COLO668 (cell line): ENCODE data around the gene CACNA1A.

Source experiments
- DNase-seq: peaks from one replicate; lab custom pipeline; 2025; ENCODE audit not compliant: unreplicated experiment; lab: John Stamatoyannopoulos, UW

The CACNA1A gene

DNA sequence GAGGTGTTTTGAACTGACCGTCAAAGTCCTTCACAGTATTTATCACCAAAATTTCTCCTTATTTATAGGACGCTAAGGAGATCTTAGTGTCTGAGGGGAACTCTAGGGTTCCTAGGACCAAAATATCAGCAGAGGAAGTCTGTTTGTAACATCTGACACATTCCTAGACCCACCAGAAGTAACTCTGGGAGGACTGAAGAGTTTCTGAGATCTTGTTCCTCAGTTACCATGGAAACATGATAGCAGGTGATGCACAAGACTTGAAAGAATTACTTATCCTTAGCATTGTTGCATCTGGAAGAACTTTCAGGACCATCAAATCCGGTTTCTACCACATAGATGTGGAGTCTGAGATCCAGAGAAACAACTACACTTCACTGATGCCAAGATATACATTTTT is 191.5 kb downstream of the CACNA1A start:
- no peak for DNase-seq

DNA sequence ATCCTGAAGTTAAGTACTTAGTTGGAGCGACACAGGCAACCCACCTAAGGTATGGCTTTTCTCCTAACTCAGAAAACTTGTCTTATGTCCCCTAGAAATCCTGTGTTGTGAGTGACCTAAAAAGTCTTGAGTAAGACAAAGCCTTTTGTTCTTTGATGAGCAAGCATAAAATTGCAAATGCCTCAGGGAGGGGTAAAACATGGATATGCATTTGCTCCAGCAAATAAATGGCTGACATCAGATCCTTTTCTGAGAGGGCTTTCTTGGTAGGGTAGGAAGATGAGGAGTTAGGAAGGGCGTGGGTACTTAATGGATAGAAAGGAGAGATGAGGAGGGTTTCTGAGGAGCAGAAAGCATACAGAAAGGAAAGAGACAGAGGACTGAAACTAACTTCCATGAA is 192.4 kb downstream of the CACNA1A start:
- DNase-seq: no peak

DNA sequence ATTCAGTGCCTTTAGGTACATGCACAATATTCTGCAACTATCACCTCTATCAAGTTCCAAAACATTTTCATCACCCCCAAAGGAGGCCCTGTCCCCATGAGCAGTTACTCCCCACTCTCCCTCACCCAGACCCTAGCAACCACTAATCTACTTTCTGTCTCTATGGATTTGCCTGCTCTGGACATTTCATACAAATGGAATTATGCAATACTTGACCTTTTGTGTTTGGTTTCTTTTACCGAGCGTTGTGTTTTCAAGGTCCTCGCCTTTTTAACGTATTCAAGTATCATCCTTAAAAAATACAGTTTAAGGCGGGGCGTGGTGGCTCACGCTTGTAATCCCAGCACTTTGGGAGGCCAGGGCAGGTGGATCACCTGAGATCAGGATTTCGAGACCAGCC is 196.4 kb downstream of the CACNA1A start:
- DNase-seq: no peak

DNA sequence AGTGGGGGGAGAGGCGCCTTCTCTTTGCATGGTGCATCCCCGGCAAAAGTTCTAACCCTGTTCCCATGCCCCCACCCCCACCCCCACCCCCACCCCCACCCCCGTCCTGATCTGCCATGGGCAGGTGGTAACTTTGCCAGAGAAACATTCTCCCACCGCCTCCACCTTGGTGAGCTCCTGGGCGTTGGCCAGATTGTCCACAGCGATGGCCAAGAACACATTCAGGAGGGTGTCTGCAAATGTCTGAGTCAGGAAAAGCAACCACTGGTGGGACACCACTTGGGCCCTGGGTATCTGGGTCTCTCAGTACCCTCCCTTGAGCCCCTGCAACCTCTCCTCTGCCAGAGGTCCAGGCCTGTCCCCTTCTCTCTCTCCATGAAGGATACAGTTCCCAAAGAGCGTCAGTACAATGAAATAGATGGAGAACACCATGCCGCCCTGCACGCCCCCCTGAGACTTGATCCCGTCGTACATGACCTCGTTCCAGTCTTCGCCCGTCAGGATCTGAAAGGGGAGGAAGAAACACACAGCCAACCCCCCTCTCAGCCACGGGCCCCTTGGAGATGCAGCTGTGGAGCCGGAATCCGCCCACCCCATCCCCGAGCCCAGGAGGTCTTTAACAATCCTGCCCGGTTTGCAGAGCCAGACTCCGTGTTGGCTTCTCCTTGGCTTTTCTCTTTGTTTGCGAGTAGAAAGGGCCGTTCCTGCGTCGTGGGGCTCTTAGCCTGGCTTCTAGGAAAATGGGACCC is 202.7 kb downstream of the CACNA1A start:
- DNase-seq: no peak

DNA sequence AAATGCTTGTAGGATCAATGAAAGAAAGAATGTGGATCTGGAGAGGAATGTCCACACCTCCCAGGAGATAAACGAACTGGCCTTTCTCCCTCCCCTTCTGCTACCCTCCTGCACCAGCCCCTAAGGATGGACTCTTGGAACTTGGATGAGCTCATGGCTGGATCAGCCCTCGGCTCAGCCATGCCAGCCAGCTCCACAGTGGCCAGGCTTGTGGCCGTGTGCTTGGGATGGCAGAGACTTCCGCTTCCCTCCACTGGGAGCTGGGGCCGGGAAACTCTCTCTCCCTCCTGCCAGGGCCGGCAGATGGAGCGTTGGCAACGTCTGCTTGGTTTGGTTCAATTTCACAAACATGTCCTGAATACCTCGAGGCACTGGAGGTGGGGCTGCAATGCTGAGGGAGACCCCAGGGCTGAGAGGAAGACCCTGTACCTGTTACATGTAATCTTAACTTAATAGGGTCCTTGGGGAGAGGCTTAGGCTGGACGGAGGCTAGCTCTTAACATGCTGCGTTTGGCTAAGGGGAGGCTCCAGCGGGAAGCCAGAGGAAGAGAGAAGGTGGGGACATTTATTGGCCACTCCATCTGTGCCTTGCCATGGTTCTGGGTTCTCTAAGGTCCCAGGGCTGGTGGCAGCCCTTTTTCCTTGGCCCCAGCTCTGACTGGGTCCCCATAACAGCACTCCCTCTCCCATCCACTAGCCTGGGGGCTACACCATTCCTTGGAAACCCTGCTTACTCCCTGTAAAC is 203.6 kb downstream of the CACNA1A start:
- no peak for DNase-seq

DNA sequence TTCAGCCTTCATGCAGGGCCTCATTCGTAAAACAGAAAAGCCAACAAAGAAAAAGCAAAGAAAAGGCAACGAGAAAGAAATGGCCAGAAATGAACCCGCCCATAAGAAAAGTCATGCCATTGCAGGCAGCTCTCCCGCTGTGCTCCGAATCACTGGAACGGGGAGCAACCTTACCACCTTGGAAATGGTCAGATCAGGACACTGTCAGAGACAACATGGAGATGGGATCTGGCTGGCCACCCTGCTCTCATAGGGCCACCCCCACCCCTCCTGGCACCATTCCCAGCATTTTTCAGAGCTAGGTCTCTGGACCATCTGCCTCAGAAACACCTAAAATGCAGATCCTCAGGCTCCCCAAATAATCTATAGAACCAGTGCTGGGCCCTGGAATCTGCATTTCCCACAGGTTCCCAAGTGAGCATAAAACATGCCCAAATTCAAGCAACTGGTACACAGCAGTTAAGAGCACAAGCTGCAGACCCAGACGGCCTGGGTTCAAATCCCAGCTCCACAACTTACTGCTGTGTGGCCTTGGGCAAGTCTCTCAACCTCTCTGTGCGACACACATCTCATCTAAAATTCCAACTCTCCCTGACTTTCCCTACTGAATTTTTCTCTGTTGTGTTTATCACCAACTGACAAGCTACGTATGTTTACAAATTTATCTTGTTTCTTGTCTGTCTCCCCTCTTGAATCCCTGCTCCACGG is 204.5 kb downstream of the CACNA1A start:
- no peak for DNase-seq

DNA sequence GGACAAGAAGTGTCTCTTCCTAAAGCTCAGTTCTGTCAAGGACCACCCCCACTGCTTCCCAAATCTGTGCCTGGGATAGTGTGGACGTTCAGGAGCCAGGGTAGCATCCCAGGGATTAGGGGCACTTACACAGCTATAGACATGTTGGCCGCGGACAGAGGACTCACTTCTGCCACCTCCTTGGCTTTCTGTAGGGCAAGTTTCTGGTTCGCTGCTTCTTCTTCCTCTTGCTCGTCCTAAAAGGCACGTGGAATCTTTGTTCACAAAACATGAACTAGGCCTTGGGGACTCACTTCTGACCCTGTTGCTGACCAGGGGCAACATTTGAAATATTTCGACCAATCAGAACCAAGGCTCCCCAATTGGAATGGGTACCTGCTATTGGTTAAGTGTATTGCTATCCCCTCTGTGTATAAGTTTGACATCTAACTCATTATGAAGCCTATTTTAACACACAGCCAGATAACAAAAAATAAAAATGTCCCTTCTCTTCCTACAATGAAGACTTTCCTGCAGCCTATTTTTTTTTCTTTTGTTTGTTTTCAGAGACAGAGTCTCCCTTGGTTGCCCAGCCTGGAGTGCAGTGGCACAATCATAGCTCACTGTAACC is 205.8 kb downstream of the CACNA1A start:
- DNase-seq: no peak

DNA sequence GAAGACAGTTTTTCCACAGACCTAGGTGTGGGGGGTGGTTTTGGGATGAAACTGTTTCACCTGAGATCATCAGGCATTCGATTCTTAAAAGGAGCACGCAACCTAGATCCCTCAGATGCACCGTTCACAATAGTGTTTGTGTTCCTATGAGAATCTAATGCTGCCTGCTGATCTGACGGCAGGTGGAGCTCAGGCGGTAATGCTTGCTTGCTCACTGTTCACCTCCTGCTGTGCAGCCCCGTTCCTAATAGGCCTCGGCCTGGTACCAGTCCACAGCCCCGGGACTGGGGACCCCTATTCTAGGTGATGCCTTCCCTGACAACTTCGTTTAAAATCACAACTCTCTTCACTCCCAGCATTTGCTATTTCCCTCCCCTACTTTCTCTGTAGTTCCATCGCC is 206.4 kb downstream of the CACNA1A start:
- DNase-seq: no peak

DNA sequence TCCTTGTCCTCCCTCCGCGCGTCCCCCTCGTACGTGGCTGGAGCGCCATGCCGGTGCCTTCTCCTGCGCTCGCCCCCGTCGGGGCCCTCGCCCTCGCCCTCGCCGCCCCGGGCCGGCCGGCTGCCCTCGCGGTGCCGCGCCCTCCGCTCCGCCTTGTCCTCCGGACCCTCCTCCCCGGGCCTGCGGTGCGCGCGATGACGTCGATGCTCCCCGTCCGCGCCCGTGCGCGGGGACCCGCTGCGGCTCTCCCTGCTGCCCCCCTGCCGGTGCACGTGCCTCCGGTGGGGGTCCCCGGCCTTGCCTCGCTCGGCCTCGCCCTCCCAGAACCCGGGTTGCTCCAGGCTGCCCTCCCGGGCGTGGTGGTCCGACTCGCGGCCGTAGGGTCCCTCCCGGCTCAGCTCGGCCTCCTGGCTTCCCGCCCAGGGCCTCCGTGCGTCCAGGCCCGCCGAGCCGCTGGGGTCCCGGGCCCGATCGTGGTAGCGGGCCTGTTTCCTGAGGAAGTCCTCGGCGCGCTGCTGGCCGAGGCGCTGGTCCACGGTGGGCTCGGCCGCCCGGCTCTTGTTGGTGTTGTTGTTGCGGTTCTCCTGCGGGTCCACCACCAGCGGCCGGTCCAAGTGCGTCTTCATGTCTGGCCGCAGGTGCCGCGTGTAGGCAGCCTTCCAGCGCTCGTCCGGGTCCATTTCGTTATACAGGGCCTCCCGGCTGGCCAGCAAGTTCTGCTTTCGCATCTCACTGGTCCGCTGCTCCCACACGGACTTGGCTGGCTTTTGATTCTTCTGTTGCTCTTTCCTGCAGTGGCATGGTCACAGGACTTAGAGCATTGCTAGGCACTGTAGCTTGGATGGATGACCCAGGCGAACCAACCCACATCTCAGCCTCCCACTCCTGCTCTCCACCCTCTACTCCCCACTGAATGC is 207.5 kb downstream of the CACNA1A start:
- DNase-seq: no peak

DNA sequence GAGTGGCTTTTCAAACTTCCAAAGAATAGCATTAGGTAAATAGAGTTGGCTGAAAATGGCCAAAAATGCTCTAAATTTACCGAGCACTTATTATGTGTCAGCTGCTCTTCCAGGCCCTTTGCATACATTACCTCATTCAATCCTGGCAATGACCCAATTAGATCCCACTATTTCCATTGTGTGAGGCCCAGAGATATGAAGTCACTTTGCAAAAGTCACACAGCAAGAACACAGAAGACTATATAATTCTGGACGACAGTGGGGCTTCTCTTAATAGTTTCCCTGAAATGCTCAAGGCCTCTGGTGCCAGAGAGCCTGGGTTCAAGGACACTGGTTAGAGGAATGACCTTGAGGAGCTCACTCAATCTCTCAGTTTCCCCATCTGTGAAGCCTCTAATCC is 209.3 kb downstream of the CACNA1A start:
- DNase-seq: no peak

DNA sequence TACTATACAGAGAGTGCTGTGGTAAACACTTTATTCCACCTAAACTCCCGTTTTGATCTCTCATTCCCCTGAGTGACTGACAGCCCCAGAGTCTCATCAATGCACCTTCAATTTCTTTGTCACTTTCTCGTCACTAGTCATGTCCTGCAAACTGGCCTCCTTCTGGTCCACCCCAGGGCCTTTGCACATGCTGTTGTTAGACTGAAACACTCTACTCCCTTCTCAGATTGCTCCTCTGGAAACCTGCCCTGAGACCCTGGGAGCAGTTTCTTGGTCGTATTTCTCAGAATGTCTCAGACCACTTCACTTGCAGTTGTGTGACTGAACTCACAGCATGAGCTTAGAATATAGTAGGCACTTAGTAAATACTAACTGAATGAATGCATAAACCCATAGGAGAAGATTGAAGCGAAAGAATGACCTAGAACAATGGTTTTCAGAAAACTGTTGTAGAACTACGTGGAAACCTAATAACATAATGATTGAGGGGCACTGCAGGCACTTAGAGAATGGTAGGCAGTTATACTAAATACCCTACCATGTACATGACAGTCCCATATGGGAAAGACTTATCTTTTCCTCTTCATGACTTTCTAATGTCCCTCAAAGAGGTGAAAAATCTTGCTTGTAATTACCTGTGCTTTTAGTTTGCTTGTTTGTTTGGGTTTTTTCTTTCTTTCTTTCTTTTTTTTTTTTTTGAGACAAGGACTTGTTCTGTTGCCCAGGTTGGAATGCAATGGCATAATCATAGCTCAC is 211.3 kb downstream of the CACNA1A start:
- no peak for DNase-seq

DNA sequence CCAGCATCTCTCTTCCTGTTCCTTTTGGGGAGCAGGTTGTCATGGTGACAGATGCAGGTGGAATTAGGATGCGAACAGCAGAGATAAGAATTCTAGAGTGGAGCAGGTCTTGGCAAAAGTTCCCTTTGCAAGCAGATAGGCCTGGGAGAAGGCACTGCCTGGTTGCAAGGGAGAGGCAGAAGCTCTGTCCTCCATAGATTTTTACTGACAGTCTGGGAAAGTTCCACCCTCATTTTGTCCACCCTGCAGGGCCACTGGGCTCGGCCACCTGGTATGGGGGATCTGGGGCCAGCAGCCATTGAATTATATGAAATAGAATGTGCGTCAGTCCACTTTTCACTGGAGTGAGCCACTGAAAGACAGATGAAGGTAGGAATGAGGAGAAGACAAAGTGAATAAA is 214.4 kb downstream of the CACNA1A start:
- DNase-seq: no peak

DNA sequence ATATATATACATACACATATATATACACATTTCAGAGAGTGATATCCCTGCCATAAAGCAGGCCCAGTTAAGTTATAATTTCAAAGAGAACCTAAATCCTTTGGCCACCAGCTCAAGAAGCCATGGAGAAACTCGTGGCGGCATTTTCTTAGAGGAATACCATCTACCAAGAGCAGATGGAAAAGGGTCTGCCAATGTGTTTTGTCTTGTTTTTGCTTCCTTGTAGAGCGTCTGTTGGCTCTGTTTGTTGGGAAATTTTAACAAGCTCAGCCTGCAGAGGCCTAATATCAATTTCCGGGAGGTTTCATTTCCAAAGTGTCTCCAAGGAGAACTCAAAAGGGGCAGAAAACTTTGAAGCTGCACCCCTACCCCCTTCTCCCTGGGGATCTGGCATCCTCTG is 215.5 kb downstream of the CACNA1A start:
- no peak for DNase-seq

DNA sequence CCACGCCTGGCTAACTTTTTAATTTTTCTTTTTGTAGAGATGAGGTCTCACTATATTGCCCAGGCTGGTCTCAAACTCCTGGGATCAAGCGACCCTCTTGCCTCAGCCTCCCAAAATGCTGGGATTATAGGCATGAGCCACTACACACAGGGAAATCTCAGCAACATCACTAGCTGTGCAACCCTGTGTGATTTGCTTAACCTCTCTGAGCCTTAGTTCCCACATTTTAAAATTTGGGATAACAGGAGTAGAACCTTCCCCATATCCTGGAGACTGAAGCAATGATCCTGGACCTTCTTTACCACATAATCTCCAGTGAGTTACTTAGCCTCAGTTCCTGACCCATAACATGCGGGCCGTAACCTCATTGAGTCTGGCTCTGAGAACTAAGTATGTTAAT is 217.0 kb downstream of the CACNA1A start:
- no peak for DNase-seq

DNA sequence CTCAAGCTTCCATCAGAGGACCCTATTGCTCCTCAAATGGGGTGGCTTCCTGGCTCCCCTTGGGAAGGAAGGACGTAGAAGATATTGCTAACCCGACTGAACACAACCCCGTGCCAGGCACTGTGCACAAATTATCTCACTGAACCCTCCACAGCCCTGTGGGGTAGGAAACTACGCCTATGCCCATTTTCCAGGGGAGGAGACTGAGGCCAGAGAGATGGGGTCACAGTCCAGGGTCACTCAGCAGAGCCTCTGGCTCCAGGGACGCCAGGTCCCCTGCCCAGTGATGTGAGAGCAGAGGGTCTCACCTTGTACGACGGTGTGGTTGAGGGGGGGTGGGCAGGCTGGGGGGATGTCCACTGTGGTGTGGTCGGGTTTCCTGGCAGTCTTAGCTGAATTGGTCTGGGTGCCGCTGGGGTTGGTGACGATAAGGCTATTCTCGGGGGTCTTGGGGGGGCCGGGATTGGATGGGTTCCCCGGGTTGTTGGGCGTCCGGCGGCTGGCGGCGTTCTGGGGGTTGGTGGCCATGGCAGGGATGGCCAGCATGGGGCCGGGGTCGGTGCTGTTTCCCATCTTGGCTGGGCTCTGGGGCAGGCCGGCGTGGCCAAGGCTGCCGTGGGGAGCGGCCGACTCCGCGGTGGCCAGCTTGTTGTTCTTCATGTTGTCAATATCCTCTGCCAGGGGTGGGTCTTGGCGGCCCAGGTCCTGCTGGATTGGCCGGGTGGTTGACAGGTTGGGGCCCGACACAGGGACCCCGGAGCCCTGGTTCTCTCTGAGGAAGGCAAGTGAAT is 219.9 kb downstream of the CACNA1A start:
- no peak for DNase-seq

DNA sequence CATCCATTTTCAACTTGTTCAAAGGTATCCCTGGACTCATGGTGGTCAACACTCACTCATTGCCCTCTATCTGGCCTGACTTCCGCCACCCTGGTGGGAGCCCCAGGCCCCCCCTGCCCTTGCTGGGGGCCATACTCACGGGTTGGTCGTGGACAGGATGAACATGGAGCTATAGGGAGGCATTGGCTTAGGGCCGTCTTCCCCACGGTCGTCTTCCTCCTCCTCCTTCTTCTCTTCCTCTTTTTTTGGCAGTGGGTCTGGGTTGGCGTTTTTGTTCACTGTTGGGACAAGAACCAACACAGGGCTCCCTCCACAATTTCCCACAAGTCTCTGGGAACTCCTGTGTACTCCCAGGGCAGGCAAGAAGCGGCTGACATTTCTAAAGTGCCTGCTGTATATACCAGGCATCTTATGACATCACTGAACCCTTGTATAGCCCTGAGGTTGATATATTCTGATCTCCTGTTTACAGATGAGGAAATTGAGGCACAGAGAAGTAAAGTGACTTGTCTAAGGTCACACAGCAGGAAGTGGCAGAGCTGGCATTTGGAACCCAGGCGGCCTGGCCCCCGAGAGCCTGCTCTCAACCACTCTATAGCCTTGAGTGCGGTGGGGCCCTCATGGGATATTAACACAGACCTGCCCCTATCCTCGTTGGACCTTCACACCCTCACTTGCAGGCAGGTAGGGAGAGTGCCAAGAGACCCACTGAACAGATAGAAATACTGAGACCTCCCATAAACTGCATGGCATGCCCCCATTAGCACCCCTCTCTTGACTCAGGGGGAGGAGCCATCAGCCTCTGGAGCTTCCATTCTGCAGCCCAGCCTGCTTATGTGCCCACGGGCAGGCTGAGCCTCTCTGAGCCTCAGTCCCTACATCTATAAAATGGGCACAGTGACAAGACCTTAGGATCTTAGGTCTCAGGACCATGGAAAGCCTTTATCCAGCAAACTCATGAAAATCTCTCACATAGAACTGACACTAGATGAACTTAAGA is 221.1 kb downstream of the CACNA1A start:
- DNase-seq: no peak

DNA sequence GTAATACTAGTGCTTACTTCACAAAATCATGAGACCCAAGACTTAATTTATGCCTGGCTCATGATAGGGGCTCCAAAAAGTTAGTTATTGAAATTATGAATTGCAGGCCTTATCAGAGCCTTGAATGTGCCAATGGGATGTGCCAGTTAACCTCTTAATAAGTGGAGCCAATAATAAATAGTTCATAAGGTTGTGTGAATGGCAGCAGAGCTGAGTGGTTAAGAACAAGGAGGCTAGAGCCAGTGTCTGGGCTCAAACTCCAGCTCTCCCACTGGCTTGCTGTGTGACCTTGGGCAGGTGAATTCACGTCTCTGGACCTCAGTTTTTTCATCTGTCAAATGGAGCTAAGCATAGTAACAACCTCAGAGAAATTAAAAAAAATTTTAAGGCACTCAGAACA is 222.4 kb downstream of the CACNA1A start:
- no peak for DNase-seq
